Measurements from ENCODE around the gene ECHDC1. TPM values are rescaled to one million over a fixed set of nuclear protein-coding genes. Genes with fewer than 3 reads are reported as not detected.
"Not testable (repeated sequence)": the region's sequence is repeated elsewhere in the genome, so short reads cannot be mapped to it uniquely, and the experiment has no call there.

Gene ECHDC1
- 62.9 TPM for polyA plus RNA-seq (2013, experiment 1 of 4)
- 65.2 TPM for polyA plus RNA-seq (2013, experiment 2 of 4)
- 61.3 TPM for polyA plus RNA-seq (2013, experiment 3 of 4)
- polyA plus RNA-seq (2013, experiment 4 of 4) = 65.1 TPM

GRCh38 chr6:127342946-127343808, at the start of gene ECHDC1:
Gene ECHDC1 (minus strand): TSS chr6:127343609. CDS start chr6:127331028, 12,581 bp downstream.
- Histone ChIP-seq H3K9me3 (ENCODE audit: control insufficient read depth, low read length) (no peaks in the 10 kb centered on the region), H3K27ac (ENCODE audit: insufficient read depth, low read depth, low read length, poor library complexity, severe bottlenecking) (peak within 1 kb of the TSS; percentile 80), H3K36me3 (ENCODE audit: control insufficient read depth, insufficient read depth, low read length) (no peaks in the 10 kb centered on the region), H3K27me3 (ENCODE audit: control insufficient read depth, insufficient read depth, low read length, poor library complexity, severe bottlenecking) (no peaks in the 10 kb centered on the region), H3K4me1 (ENCODE audit: control insufficient read depth, insufficient read depth, low read length) (peaks cover 12% of the 10 kb centered on the region), H3K4me3 (ENCODE audit: insufficient read depth, low read depth, low read length) (peak within 1 kb of the TSS; percentile 79)
- 0% methylated on average over 74 to 75 of the region's 75 CpGs for WGBS, 2 experiments

- Histone ChIP-seq H3K4me1 (ENCODE audit: control insufficient read depth, insufficient read depth, low read length) (no peaks in the 10 kb centered on the region), H3K9me3 (ENCODE audit: control insufficient read depth, low read length) (no peaks in the 10 kb centered on the region), H3K36me3 (ENCODE audit: control insufficient read depth, insufficient read depth, low read length) (no peaks in the 10 kb centered on the region), H3K27me3 (ENCODE audit: control insufficient read depth, insufficient read depth, low read length, poor library complexity, severe bottlenecking) (no peaks in the 10 kb centered on the region), H3K27ac (ENCODE audit: insufficient read depth, low read depth, low read length, poor library complexity, severe bottlenecking) (no peak overlapping the region), H3K4me3 (ENCODE audit: insufficient read depth, low read depth, low read length) (no peak overlapping the region)
- WGBS, 2 experiments = 86 to 97% methylated on average over 1 of the region's 1 CpG
These were observed 48.9 kb upstream of the ECHDC1 start for GRCh38 chr6:127392301-127392700.

- H3K4me1 ChIP-seq (ENCODE audit: control insufficient read depth, insufficient read depth, low read length) = no peaks in the 10 kb centered on the region
- H3K36me3 ChIP-seq (ENCODE audit: control insufficient read depth, insufficient read depth, low read length) = no peaks in the 10 kb centered on the region
- H3K4me3 ChIP-seq (ENCODE audit: insufficient read depth, low read depth, low read length) = no peak overlapping the region
- WGBS, 2 experiments = 98% methylated on average over 4 to 5 of the region's 5 CpGs
- H3K9me3 ChIP-seq (ENCODE audit: control insufficient read depth, low read length) = no peaks in the 10 kb centered on the region
- H3K27ac ChIP-seq (ENCODE audit: insufficient read depth, low read depth, low read length, poor library complexity, severe bottlenecking) = no peak overlapping the region
- no peaks in the 10 kb centered on the region for H3K27me3 ChIP-seq (ENCODE audit: control insufficient read depth, insufficient read depth, low read length, poor library complexity, severe bottlenecking)
These were observed 47.9 kb upstream of the ECHDC1 start for GRCh38 chr6:127391094-127391953.

GRCh38 chr6:127389706-127390105, 46.3 kb upstream of the ECHDC1 start:
- no peaks in the 10 kb centered on the region for H3K9me3 ChIP-seq (ENCODE audit: control insufficient read depth, low read length)
- no peaks in the 10 kb centered on the region for H3K4me1 ChIP-seq (ENCODE audit: control insufficient read depth, insufficient read depth, low read length)
- H3K36me3 ChIP-seq (ENCODE audit: control insufficient read depth, insufficient read depth, low read length) = no peaks in the 10 kb centered on the region
- WGBS, 2 experiments = 95 to 100% methylated on average over 3 of the region's 3 CpGs
- H3K27me3 ChIP-seq (ENCODE audit: control insufficient read depth, insufficient read depth, low read length, poor library complexity, severe bottlenecking) = no peaks in the 10 kb centered on the region
- no peak overlapping the region for H3K27ac ChIP-seq (ENCODE audit: insufficient read depth, low read depth, low read length, poor library complexity, severe bottlenecking)
- no peak overlapping the region for H3K4me3 ChIP-seq (ENCODE audit: insufficient read depth, low read depth, low read length)

GRCh38 chr6:127385668-127386430, 42.4 kb upstream of the ECHDC1 start:
- WGBS, 2 experiments = 93 to 98% methylated on average over 2 to 3 of the region's 3 CpGs
- Histone ChIP-seq H3K9me3 (ENCODE audit: control insufficient read depth, low read length) (no peaks in the 10 kb centered on the region), H3K36me3 (ENCODE audit: control insufficient read depth, insufficient read depth, low read length) (no peaks in the 10 kb centered on the region), H3K27ac (ENCODE audit: insufficient read depth, low read depth, low read length, poor library complexity, severe bottlenecking) (no peak overlapping the region), H3K4me3 (ENCODE audit: insufficient read depth, low read depth, low read length) (no peak overlapping the region), H3K27me3 (ENCODE audit: control insufficient read depth, insufficient read depth, low read length, poor library complexity, severe bottlenecking) (no peaks in the 10 kb centered on the region), H3K4me1 (ENCODE audit: control insufficient read depth, insufficient read depth, low read length) (peaks cover 3% of the 10 kb centered on the region)

GRCh38 chr6:127384848-127385247, 41.4 kb upstream of the ECHDC1 start:
- 93 to 94% methylated on average over 4 of the region's 5 CpGs for WGBS, 2 experiments

GRCh38 chr6:127383988-127384387, 40.6 kb upstream of the ECHDC1 start:
- H3K36me3 ChIP-seq (ENCODE audit: control insufficient read depth, insufficient read depth, low read length) = no peaks in the 10 kb centered on the region
- peaks cover 3% of the 10 kb centered on the region for H3K4me1 ChIP-seq (ENCODE audit: control insufficient read depth, insufficient read depth, low read length)
- H3K9me3 ChIP-seq (ENCODE audit: control insufficient read depth, low read length) = no peaks in the 10 kb centered on the region
- WGBS, 2 experiments = no CpG with 5 or more reads among the region's 1 CpG
- H3K27ac ChIP-seq (ENCODE audit: insufficient read depth, low read depth, low read length, poor library complexity, severe bottlenecking) = no peak overlapping the region
- no peaks in the 10 kb centered on the region for H3K27me3 ChIP-seq (ENCODE audit: control insufficient read depth, insufficient read depth, low read length, poor library complexity, severe bottlenecking)
- no peak overlapping the region for H3K4me3 ChIP-seq (ENCODE audit: insufficient read depth, low read depth, low read length)

More at GRCh38 chr6:127384848-127385247, 41.4 kb upstream of the ECHDC1 start:
- H3K27ac ChIP-seq (ENCODE audit: insufficient read depth, low read depth, low read length, poor library complexity, severe bottlenecking); H3K4me3 ChIP-seq (ENCODE audit: insufficient read depth, low read depth, low read length); H3K27me3 ChIP-seq (ENCODE audit: control insufficient read depth, insufficient read depth, low read length, poor library complexity, severe bottlenecking); H3K36me3 ChIP-seq (ENCODE audit: control insufficient read depth, insufficient read depth, low read length); H3K9me3 ChIP-seq (ENCODE audit: control insufficient read depth, low read length); H3K4me1 ChIP-seq (ENCODE audit: control insufficient read depth, insufficient read depth, low read length): not testable (repeated sequence)

GRCh38 chr6:127382413-127382812, 39.0 kb upstream of the ECHDC1 start:
- no peak overlapping the region for H3K27ac ChIP-seq (ENCODE audit: insufficient read depth, low read depth, low read length, poor library complexity, severe bottlenecking)

GRCh38 chr6:127381384-127381783, 38.0 kb upstream of the ECHDC1 start:
- no peak overlapping the region for H3K27ac ChIP-seq (ENCODE audit: insufficient read depth, low read depth, low read length, poor library complexity, severe bottlenecking)
- no peak overlapping the region for H3K4me3 ChIP-seq (ENCODE audit: insufficient read depth, low read depth, low read length)
- peaks cover 3% of the 10 kb centered on the region for H3K4me1 ChIP-seq (ENCODE audit: control insufficient read depth, insufficient read depth, low read length)
- no peaks in the 10 kb centered on the region for H3K27me3 ChIP-seq (ENCODE audit: control insufficient read depth, insufficient read depth, low read length, poor library complexity, severe bottlenecking)
- H3K9me3 ChIP-seq (ENCODE audit: control insufficient read depth, low read length) = no peaks in the 10 kb centered on the region
- WGBS, 2 experiments = 86 to 91% methylated on average over 2 to 3 of the region's 3 CpGs
- no peaks in the 10 kb centered on the region for H3K36me3 ChIP-seq (ENCODE audit: control insufficient read depth, insufficient read depth, low read length)

More at GRCh38 chr6:127382413-127382812, 39.0 kb upstream of the ECHDC1 start:
- H3K36me3 ChIP-seq (ENCODE audit: control insufficient read depth, insufficient read depth, low read length) = no peaks in the 10 kb centered on the region
- no peaks in the 10 kb centered on the region for H3K9me3 ChIP-seq (ENCODE audit: control insufficient read depth, low read length)
- WGBS, 2 experiments = 100% methylated on average over 2 of the region's 3 CpGs
- no peaks in the 10 kb centered on the region for H3K27me3 ChIP-seq (ENCODE audit: control insufficient read depth, insufficient read depth, low read length, poor library complexity, severe bottlenecking)
- H3K4me3 ChIP-seq (ENCODE audit: insufficient read depth, low read depth, low read length) = no peak overlapping the region
- peaks cover 3% of the 10 kb centered on the region for H3K4me1 ChIP-seq (ENCODE audit: control insufficient read depth, insufficient read depth, low read length)

All from ectodermal cell (in vitro differentiated cells).